HG03135 (cell line): ENCODE results near the gene PGBD5.

Experiments
- ATAC-seq: cut with Tn5 transposase; IDR thresholded peaks from one replicate; pipeline ENCODE4 v1.9.1; 2021; ENCODE audit warnings: mild to moderate bottlenecking, moderate library complexity; ENCODE audit not compliant: unreplicated experiment

The PGBD5 gene

DNA sequence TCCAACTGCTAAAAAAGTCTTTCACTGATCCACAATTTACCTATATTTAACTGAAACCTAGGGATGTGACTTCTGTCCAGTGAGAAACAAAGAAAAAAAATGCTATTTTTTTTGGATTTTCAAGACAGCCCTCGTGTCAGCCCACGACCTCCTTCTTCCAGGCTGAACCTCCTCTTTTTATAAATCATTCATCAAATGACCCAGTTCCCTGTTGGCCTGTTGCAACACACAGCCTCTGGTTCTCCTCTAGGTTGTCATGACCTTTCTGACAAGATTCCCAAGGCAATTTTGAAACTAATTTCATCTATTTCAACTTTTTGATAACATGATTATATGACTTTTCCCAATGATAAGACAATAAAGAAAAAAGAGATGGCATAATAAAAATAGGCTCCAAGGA, 74.6 kb downstream of the PGBD5 start:
- ATAC-seq = no peak

DNA sequence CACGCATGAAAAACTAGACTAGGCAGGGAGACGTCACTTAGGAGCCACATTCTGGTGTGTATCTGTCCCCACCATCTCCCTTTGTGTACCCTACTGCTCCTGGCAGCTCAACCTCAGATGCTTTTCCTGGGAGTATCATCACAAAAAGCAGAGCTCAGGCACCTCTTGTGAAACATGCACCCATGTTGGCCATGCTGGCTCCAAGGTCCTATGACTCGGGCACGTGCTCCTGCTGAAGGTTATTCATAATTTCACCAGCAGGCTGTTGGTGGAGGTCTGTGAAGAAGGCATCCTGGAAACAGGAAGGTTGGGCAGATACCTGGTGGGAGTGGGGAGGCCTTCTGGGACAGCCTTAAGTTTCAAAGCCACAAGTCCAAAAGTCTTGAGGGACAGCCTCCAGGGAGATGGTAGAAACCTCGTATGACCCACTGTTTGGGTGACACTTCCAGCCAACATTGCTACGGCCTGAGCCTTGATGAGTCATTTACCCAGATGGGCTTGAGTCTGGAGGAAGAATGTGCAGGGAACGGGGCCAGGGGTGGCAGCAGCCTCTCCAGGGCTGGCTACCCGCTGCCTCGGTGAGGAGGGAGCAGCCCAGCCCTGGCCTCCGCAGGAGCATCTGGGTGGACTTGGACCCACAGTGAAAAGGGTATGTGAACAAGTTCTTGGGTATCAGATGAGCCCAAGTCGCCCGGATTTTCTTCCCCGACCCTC, 75.8 kb downstream of the PGBD5 start:
- ATAC-seq = no peak

DNA sequence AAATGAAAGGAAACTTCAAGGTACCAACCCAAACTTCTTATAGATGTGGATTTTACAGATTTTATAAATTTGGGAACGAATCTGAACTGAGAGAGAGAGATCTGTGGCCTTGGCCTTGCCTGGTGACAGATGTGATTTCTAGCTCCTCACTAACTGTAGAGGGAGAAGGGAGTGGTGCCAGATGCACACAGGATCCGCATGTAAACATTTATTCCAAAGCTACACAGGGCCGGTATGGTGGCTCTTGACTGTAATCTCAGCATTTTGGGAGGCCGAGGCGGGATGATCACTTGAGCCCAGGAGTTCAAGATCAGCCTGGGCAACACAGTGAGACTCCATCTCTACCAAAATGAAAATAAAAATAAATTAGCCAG, 77.1 kb downstream of the PGBD5 start:
- no peak for ATAC-seq

DNA sequence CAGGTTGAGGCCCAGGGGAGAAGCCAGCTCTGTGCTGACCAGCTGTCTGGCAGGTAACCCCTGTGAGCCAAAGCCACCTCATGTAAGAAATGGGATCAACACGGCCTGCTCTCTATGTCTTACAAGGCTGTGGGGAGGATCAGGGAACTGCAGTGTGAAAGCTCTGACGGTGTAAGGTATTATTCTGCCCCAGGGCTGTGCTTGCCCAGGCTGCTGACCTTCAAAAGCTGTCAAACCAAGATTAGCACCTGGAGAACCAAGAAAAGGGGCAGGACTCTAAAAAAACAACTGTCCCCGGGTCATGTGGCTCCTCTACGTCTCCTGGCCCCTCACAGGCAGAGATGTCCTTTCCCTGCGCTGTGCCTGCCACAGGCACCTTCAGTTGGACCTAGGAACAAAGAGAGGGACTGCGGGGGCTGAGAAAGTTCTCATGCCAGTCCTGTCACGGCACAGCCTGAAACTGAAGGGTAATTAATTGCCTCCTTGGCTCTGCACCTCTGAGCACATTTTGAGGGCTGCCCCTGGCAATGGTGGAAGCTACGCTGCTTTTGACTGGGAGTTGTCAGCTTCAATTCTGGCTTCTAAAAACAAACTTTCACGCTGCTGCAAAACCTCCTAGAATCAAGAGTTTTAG, 77.6 kb downstream of the PGBD5 start:
- no peak for ATAC-seq

DNA sequence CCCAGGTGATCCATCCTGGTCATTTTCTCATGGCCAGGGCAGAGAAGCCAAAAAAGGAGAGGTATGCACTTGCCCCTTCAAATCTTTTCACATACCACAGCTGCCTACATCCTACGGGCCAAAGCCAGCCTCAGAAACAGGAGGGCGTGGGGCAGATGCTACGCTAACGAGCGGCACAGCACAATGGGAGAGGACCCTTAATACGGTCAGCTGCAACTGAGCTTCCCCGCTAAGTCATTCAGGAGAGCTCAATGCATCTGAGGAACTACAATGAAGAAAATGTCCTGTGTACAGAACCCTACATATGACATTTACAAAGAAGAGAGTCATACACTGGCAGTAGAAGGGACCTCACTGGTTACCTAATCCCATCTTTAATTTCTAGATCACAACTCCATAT, 78.2 kb downstream of the PGBD5 start:
- ATAC-seq = no peak

DNA sequence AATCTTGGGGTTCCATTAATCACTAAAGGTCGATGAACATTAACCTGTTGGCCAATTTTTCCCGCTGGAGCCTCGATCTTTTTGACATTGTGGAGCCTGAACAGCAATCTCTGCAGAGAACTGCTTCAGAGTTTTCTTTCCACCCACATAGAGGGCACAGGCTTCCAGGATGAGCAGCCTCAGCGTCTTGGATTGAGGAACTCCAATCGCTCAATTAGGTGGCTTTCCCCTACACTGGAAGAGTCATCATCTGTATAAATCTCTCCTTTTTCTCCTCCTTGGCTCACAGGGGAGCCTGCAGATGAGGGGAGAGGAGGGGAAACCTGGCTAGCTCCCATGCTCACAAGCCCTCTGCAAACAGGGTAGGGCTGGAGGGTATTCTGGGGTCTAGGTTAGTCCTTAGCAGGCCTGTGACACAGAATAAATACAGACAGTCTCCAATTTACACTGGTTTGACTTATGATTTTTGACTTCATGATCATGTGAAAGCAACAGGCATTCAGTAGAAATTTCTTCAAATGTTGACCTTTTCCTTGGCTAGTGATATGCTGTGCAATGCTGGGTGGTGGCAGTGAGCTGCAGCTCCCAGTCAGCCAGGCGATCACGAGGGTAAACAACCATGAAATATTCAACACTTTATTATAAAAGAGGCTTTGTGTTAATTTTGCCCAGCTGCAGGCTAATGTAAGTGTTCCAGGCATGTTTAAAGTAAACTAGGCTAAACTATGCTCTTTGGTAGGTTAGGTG, 80.8 kb downstream of the PGBD5 start:
- ATAC-seq = no peak

DNA sequence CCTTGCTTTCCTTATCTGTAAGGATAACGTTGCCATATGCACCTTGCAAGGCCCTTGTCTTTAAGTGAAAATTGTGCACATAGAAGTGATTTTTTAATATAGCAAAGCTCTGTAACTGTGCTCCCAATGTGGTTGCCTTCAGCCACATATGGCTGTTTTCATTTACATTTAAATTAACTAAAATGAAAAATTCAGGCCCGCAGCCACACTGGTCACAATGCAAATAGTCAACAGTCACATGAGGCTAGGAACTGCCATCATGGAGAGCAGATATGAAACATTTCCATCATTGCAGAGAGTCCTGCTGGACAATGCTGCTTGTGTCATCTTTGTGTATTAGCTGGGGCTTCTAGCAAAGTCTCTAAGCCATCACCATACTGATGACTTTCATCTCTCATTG, 83.4 kb downstream of the PGBD5 start:
- ATAC-seq = no peak

DNA sequence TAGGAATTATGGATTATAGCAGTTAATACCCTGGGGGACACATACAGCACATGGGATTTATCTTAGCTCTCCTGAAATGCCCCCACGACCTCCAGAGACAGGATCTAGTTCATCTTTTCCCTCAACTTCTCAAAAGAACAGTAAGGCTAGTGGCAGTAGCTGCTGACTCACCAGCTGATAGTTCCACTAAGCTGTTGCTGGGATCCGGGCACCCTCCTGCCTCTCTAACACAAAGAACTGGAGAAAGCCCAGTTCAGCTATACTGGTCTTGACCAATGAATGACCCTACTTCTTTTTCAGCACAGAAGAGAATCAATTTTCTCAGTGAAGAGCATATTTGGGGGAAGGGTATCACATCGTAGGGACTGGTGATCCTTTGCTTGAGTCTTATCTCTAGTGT, 84.1 kb downstream of the PGBD5 start:
- ATAC-seq = no peak

DNA sequence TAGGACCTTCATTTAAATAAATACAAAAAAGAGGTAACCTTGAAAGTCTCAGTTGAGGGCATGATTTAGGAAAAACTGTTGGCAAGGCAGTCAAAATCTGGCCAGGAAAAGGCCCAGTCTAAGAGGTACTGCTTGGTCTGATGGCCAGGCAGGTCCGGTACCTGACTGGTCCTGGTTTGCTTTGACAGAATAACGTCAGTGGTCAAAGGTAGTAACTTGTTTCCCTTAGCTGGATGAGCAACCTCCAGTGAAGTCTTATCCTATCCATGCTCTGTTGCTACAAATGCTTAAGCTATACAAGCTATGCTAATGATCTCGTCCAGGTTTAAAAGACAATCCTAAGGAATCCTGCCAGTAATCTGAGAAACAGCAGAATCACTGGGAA, 85.0 kb downstream of the PGBD5 start:
- ATAC-seq = no peak

DNA sequence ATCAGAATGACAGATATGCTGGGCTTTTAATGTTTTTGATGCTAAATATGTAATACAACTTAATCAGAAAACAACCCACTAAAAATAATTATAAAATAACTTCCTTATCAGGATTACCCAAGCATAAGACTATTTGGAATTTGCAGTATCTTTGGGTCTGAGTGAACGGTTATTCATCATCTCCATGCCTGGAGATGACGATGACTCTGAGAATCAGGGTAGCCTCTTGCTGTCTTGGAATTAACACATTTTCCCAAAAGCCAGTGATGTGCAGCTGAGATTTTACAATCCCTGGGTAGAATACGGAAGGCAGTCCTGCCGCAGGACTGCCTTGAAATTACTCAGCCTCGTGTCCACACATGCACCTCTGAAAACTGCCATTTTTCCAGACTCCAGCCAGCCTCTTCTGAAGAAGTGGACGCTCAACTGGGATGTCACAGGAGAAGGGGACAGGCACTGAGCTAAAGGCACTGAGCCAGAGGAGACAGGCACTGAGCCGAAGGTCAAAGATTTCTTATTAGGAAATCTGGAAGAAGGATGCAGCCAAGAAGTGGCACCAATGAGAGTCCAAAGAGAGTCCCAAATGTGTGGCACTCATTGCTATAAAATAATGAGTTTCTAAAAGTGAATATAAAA, 85.5 kb downstream of the PGBD5 start:
- no peak for ATAC-seq

DNA sequence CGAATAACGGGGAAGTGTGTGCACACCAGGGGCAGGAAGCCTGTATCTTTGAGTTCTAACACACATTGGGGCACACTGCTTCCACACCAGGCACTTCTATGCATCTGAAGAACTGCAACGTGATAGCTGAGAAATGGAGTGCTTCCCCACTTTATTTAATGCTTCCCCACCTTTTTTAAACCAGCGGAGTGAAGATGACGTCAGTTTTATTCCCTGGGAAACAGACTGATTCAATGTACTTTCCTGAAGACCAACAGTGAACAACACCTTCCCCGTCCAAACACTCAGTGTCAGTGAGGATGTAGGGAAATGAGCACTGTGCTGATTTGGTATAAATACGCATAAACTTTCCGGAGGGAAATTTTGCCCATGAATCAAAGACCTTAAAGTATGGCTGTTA, 87.1 kb downstream of the PGBD5 start:
- no peak for ATAC-seq

DNA sequence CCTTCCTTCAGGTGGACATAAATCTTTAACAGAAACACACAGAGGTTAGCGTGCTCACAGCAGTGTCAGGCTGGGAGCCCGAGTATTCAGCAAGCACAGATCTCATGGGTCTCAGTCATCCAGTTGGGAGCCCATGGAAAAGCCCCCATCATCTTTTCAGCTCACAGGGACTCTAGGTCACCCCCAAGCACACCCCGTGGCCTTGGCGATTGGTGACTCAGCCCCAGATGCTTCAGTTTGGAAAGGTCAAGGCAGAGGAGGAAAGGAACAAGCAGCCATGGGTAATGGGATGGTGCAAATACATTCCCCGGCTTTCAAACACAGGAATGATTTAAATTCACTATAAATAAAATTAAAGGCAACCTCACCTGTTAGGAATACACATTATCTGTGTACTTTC, 88.9 kb downstream of the PGBD5 start:
- ATAC-seq = no peak

DNA sequence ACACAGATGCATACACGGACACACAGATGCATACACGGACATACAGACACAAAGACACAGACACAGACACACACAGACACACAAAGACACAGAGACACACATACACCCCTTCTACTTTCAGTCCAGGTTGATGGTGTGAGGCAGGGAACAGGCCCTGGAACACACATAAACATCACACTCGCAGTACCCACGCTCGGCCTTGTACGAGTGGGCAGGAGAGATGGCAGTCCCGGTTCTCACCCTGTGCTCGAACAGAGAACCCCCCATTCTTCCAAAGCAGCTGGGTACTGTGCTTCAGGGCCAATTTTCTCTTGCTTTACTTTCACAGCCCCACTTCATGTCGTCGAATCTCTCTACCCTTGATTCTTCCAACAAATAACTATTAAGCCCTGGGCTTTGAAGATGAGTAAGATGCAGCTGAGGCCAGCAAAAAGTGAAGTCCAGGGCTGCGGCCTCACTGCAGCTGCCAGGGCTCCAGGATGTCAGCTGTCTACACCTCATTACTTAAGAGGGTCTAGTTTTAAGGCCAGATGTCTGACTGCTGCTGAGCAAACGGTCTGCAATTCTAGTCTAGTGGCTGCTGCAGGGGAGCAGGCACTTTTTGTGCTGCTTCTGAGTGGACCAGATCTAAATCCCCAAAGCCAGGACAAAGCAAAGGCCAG, 90.1 kb downstream of the PGBD5 start:
- no peak for ATAC-seq

DNA sequence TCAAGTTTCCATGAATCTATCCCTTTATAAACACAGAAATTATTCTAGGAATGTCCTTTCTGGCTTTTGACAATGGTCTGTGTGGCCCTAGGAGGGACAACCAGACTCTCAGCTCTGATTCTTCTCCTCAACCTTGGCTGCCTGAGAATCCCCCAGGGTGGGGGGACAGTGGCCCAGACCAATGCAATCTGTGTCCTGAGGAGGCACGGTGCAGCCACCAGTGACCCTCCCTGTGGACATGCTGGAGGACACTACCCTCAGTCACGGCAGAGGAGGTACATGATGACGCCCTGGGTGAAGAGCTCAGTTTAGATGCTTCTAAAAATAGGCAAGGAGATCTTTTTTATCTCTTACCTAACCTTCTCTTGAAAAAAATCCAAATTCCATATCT, 91.7 kb downstream of the PGBD5 start:
- no peak for ATAC-seq

DNA sequence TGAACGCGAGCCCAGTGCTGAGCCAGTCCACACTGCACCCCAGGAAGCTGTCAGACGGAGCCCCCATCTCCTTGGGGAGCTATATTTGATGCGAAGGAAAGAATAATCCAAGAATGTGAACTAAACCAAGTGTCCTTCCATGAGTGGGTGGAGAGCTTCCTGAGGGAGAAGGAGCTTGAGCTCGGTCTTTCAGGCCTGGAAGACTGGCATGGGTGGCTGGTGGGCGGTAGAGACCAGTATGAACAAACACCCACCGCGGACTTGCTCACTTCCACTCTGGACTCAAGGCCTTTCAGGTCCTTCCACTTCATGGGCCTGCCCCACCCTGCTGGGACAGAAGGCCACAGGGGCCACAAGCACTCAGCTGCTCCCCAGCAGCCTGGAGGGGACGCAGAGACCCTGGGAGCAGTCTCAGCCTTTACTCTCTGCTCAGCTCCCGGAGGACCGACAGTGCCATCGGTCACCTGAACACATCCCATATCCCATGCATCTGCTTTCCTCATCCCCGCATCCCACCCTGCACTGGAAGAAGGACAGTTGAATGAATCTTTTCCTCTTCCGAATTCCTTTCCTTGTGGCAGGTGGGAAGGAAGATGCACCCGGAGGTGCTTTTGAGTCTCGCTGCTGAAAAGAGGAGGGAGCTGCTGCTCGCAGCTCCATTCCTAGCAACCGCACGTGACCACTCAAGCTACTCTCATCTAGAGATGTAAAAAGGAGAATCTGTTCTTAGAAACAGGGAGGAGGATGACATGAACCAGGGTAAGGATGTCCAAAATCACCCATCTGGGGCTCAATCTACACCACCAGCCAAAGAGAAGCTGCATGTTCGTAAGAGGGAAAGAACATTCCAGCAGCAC, 92.3 kb downstream of the PGBD5 start:
- no peak for ATAC-seq

DNA sequence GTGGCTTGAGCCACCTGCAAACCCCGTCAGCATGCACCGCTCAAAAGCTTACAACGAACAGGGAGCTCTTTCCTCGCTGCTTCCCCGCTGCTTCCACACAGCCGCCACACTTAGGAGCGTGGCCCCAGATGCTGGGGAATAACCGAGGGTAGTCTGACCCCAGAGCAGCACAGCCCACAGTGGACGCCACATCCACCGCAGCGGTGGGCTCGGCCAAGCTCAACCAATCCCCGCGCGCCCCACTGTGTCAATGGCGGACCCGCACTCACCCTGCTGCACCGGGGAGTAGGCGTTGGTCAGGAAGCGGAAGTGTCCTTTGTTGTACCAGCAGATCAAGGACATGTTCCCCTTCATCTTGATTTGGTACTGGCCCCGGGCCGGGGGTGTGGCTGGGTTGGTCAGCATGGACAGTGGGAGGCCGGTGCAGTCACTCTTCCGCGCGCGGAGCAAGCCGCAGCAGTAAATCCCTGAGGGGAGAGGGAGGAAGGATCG, 93.5 kb downstream of the PGBD5 start:
- no peak for ATAC-seq

DNA sequence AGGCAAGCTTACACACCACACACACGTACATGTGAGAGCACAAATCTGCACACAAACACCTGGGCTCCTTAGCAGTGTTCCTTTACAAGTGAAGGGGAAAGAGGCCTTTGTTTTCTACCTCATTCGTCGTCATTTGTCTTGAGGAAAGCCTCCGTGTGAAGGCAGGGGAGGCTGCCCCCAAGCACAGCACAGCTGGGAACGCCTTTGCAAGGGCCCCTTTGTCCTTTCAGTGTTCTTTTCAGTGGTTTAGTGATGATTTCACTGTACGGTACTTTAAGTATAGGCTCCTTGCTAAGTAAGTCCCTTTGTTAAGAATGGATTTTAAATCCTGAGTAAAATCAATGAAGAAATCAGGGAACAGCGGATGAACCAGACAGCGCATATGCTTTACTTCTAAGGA, 94.1 kb downstream of the PGBD5 start:
- ATAC-seq = no peak

DNA sequence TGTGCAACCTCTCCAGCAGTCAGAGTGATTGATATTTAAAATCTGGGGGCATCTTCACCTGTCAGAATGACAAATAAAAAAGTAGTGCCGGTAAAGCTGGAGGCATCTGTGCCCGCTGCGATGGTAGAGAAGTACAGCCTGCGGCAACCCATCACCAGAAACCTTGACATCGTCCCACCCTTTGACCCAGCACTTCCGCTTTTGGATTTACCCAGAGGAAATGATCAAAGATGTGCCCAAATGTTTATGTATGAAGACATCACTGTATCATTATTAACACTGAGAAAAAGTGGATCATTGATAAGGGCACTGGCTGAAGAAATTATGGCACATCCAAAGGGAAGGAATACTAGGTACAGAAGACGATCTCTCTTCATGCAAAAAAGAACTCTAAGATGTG, 96.0 kb downstream of the PGBD5 start:
- ATAC-seq = no peak

DNA sequence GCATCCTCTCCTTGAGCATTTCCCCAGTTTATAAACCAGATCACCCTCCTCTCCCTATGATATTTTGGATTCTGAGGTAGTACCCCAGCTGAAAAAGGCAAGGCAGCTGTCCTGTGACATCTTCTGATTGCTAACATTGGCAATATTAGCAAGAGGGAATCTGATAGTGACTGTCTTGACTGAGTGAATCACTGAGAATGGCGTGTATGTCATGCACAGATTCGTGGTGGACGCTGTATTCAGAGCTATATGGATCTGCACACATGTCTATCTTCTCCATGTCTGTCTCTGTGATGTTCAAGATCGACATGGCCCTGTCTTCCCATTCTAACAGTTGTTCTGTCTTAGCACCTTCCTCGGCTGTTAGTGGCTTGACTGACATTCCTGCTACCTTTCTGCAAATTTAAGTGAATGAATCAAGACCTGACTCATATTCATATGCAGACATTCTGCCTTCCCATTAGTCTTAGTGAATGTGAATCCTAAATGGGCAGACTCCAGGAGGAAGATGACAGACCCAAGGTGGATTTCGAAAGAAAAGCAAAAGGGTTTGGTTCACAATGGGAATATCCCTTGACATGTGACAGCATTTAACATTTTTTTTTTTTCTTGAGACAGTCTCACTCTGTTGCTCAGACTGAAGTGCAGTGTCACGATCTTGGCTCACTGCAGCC, 97.7 kb downstream of the PGBD5 start:
- ATAC-seq = no peak

DNA sequence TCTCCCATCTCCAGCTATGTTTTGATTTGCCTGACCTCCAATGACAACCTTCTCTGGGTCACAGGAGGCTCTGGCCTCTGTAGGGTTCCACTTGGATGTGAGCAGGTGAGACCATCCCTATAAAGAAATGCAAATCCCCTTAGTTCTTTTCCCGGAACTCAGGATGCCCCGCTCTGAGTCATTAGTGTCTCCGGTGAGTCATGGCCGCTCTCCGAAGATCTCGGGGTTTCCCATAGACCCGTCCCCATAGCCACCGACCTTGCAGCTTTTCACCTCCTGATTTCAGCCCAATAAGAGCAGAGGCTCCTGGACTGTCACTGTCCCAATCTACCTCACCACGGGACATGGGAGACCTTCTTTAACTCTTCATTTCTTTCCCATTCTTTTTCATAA, 98.2 kb downstream of the PGBD5 start:
- no peak for ATAC-seq
